Esophagus muscularis mucosa (tissue), 4 donors: ENCODE data around the gene GP1BA.
A peak's percentile ranks its signal among the peaks of the same experiment; 100 is the strongest.

Experiments used
- CTCF ChIP-seq, 3 experiments: fragments of 200-600 bp in 2 of 3; fragments of 450-650 bp in 1 of 3; sonication (generic) in 2 of 3; IDR thresholded peaks; one replicate each; pipeline ENCODE4 v1.5.1; 2017 to 2019; ENCODE audit warnings: antibody characterized with exemption in 3 of 3, mild to moderate bottlenecking in 2 of 3, moderate library complexity in 1 of 3
- EP300 ChIP-seq: sonication (generic); formaldehyde crosslinking; IDR thresholded peaks from one replicate; pipeline ENCODE4 v1.6.1; 2017; ENCODE audit warnings: antibody characterized with exemption
- POLR2A ChIP-seq: fragments of 450-650 bp; IDR thresholded peaks from one replicate; pipeline ENCODE4 v1.6.1; 2017; ENCODE audit warnings: antibody characterized with exemption, moderate library complexity, mild to moderate bottlenecking, low read depth
- POLR2AphosphoS5 ChIP-seq, 2 donors: sonication (generic); formaldehyde crosslinking; IDR thresholded peaks; one replicate each; pipeline ENCODE4 v1.6.1; 2017; ENCODE audit warnings: antibody characterized with exemption in 2 of 2

DNA sequence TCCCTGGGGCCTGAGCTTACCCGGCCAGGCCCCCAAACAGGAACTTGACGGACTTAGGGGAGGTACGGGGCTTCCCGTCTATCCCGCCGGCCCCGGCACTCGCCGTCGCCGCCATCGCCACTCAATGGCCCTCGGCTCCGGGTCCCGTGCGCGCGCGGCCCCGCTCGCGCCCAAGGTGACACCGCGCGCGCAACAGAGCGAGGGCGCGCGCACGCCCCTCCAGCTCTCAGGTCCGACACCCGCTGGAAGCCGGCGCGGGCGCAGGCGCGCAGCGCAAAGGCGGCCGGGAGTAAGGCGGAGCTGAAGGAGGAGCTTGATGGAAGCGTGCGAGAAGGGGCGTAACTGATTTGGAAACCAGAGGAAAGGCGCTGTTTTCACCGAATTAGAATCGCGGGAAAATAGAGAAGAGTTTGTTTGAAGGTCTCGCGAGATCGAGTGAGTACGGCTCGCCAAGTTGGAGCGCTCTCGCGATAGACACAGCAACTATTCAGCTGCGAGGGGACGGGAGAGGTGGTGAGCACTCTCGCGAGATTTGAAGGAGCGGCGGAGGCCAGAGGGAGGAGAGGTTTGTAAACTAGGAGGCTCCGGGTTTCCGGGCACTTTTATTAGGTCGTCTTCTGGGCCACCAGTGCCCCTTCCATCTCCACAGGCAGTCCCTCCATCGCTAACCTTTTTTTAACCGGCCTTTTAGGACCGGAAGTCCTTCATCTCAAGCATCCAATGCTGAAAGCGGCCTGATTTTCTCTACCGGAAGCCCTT lies 7.9 kb downstream of the GP1BA start, which contains the start of the genes RNF167 and SLC25A11:
- TF ChIP-seq CTCF (IDR thresholded peaks at IDR 0.05) (peak in 1 of 3 experiments; percentile 33), POLR2AphosphoS5 (IDR thresholded peaks at IDR 0.05) (peak; percentile 73 to 93), POLR2A (peak; percentile 56), EP300 (no peak)
